Effector CD8-positive, alpha-beta T cell (primary cell): ENCODE measurements around the gene MPPED2.

Source experiments
- DNase-seq: peaks from one replicate; lab custom pipeline; 2025; lab: John Stamatoyannopoulos, UW
- total RNA-seq, 4 experiments: gene quantifications; one replicate each; lab custom pipeline; 2026; lab: John Stamatoyannopoulos, UW

The MPPED2 gene, protein sequence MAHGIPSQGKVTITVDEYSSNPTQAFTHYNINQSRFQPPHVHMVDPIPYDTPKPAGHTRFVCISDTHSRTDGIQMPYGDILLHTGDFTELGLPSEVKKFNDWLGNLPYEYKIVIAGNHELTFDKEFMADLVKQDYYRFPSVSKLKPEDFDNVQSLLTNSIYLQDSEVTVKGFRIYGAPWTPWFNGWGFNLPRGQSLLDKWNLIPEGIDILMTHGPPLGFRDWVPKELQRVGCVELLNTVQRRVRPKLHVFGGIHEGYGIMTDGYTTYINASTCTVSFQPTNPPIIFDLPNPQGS
- total RNA-seq = 0 to 0.36 (median 0.09) reads per million in 4 experiments

GRCh38 chr11:30586251-30587144, at the start of gene MPPED2:
TSS of gene MPPED2 (minus strand) at chr11:30586353. CDS start at chr11:30580373, 5,980 bp downstream.
- no peak for DNase-seq

DNA sequence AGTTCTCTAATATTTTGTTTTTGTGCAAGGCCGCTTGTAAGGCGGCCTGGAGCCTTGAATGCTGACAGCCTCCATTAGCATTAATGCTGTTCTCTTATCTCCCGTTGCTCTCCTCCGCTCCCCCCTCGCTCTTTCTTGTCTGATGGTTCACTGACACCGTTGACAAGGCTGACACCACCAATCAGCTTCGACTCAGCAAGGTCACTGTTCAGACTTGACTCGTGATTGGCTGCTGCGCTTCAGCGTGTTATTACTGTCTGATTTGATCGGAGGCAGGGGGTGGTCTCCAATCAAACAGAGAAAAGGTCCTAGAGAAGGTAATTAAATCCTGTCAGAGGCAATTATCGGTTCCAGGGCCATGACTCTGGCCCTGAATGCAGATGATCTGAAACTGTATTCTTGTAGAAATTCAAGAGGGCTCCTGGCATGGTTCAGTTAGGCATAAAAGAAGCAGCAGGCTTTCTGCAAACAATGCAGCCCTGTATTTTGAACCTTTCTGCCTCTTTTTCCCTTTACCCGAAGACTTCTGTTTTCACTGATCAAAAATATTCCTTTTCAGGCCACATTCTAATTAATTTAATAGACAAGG, 49.3 kb upstream of the MPPED2 start:
- DNase-seq = no peak

DNA sequence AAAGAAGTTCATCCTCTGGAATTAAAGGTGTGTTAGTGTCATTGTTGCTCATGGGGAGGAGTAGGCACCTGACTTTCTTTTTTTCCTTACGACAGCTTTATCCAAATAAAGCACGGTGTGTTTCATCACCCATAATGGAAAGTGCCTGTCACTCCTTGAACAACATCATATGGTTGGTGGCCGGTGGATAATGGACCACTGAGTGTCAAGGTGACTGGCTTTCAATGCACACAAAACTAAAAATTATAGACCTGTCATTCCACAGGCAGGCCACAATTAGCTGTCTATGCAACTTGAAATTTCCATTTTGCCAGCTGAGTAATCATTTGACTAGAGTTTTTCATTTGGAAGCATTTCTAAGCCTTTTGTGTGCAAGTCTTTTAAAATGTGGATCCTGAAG, 45.0 kb upstream of the MPPED2 start:
- DNase-seq = no peak

- no peak for DNase-seq
Observed at GRCh38 chr11:30619767-30620166, 33.6 kb upstream of the MPPED2 start.

- no peak for DNase-seq
Observed at GRCh38 chr11:30617762-30618161, 31.6 kb upstream of the MPPED2 start.

DNA sequence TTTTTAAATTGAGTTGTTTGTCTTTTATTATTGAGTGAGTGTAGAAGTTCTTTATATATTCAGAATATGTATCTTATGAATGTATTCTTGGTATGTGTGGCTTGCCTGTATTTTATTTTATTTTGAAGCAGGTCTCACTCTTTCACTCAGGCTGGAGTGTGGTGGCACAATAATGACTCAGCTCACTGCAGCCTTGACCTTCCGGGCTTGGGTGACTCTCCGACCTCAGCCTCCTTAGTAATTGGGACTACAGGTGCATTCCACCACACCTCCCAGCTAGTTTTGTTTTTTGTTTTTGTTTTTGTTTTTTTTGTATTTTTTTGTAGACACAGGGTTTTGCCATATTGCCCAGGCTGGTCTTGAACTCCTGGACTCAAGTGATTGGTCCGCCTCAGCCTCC, 24.5 kb upstream of the MPPED2 start:
- no peak for DNase-seq

GRCh38 chr11:30608534-30608933, 22.4 kb upstream of the MPPED2 start:
- DNase-seq = no peak

GRCh38 chr11:30605036-30605605, 19.0 kb upstream of the MPPED2 start:
- DNase-seq = no peak

DNA sequence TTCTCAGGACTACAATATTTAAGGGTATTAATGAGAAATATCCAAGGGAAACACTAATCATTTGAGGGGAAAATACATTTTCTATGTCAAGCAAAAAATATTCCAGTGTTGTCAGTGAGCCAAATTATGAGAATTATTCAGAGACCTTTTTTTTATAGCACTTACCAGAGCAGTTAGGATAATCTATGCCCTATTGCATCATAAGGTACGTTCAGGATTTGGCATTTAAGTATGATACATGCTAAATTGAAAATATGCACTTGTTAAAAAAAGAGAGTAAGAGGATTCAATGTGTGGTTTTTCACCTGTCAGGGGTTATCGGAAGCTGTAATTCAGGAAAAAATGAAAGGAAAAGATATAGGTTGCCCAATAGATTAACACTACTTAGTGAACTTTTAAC, 17.2 kb upstream of the MPPED2 start:
- DNase-seq = no peak

DNA sequence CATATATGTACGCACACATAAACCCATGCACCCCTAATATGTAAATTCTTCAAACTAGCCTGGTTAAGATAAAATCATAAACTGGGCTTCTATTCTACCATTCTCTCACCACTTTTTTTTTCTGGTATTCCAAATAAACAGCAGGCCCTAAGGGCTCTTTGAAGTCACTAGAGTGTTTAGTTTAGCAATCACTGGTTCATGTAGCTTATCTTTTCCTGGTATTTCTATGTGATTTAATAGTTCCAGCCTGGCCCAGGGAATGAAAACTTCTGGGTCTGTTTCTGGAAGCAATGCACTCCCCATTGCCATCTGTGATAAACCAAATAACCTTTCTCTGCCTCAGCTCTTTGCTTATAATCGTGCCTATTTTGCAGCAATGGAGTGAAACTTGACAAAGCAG, 10.7 kb upstream of the MPPED2 start:
- no peak for DNase-seq

GRCh38 chr11:30595934-30596333, 9.8 kb upstream of the MPPED2 start:
- DNase-seq = no peak

DNA sequence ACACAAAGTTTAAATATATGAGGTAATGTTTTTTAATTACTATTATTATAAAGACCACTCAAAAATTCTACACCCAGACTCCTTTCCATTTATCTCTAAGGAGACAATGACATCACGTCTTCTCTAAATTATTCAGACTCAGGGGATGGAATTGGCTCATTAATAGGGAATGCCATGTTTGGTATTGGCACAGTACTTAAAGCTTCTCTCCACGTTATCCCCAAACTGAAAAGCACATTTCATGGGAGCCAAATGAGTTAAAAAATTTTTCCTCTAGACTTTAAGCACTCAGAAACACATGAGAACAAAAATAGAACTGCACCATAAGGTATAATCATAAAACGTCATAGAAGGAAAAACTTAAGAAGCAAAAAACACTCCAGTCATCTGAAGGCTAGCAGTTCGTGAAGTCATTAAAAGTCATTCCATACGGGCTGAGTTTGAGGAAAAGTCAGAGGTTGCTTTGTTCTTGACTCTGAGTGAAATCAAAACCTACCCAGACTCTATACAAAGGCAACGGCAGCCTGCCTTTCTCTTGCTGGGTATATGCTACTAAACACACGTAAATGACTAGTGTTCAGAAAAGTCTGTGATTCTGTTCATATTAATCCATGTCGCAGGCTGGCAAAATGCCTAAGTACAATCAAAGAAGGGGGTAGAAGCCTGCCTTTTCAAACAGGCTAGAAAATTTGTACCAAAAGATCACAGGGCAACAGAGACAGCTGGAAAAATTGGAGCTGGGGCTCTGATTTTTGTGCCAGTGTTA, 8.7 kb upstream of the MPPED2 start:
- DNase-seq = no peak

DNA sequence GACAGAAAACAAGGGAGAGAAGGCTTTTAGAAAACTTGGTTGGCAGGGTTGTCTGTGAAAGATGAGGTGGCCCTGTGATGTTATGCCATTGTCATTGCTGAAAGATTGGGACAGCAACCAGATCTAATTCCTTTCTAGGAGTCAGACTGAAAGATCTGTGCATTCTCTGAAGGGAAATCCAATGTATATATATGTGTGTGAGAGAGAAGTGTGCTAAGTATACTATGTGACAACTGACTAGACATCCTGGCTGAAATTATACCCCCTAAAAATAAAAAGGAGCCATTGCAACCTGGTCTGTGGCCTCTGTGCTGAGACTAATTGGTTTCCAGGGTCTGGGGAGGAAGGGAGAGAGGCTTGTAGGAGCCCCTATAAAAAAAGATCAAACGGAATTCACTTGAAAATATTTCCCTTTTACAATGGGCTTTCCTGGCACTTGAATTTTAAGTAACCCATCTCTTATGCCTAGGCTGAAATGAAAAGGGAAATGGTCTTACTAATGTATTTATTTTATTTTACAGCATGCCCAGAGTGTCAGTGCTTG, 1.2 kb upstream of the MPPED2 start:
- DNase-seq = no peak

- no peak for DNase-seq
Observed at GRCh38 chr11:30585892-30586250, 282 bp downstream of the MPPED2 start.

GRCh38 chr11:30585125-30585891, 845 bp downstream of the MPPED2 start:
- no peak for DNase-seq

DNA sequence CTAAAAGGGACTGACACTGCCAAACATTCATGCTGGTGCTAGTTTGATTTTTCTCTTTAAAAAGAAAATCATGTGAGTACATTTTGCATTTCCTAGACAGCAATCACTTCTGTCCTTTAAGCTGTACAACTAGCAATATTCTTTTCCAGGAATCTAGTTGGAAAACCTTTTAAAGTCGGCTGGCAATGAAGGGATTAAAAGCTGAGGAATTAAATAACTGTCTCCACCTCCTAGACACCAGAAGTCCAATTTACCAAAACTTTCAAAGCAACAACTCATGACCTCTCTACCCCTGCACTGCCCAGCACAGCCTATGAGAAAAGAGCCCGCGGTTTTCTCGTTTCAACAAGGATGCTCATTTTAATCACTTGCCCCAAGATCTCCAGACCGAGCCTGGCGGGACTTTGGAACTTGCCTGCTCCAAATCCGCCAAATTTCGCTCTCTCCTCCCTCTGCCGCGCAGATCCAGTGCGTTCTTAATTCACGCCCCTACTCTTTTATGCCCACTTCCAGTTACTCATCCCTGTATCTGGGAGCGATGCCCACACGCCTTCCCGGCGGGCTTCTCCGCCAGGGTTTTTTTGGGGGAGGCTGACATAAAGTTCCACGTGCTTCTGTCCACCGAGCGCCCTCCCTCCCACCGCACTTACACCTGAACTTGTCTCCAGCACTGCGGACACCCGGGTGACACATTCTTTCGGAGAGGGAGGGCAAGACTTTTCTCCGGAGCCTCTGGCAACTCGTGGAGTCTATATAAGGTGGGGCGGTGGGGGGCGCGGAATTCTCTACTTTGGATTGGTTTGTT, 2.5 kb downstream of the MPPED2 start:
- no peak for DNase-seq

DNA sequence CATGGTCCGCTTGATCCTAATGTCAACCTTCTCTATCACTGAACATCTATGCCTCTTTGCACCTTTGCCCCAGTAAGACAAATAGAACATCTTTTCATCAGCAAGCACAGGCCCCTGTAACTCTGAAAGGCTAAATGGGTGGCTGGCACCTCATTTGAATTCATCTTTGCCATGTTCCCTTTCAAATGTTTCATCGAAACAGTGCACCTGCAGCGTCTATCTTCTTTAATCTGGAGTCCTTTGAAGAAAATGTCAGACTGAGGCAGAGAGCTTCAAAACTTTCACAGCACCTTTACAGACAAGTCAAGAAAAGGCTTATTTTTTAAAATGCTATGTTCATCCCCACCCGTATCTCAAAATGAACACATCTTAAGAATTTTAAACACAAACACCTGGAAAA, 3.4 kb downstream of the MPPED2 start:
- DNase-seq = no peak

DNA sequence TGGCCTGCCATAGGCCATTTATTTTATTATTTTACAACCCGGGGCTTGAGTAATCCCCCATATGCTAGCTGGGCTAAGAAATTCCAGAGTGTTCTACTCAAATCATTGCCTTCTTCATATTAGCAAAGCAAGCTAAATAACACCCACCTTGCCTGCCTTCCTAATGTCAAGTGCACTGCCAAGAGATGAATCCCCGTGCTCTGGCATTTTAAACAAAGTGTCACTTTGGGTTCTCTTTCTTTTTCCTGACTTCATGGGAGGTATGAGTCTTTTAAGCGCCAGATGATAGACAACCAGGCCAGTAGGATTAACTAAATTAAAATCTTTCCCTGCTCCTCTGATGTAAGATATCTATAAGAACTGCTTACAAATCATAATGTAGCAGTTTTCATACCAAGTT, 4.5 kb downstream of the MPPED2 start:
- DNase-seq = no peak

- no peak for DNase-seq
Observed at GRCh38 chr11:30580573-30580972, 5.6 kb downstream of the MPPED2 start.
